ENCODE data around the gene MYO18B.
A peak's percentile ranks its signal among the peaks of the same experiment; 100 is the strongest.
"Not testable (repeated sequence)": the region's sequence is repeated elsewhere in the genome, so short reads cannot be mapped to it uniquely, and the experiment has no call there.

MYO18B gene

GRCh38 chr22:25698978-25699377 lies 43.0 kb upstream of the MYO18B start:
- FAIRE-seq (no peak), DNase-seq (ENCODE audit: insufficient read length, low spot score) (no peak)
- TF ChIP-seq TAF1 (IDR thresholded peaks at IDR 0.05; ENCODE audit: low read depth, low read length) (no peak), POU2F2 (IDR thresholded peaks at IDR 0.05; ENCODE audit: low read depth, low read length) (no peak), POLR2A (IDR thresholded peaks at IDR 0.05; ENCODE audit: low read depth, low read length) (no peak), POLR2AphosphoS5 (IDR thresholded peaks at IDR 0.05; ENCODE audit: low read depth, low read length) (no peak), SPI1 (IDR thresholded peaks at IDR 0.05; ENCODE audit: low read depth, low read length) (no peak)

GRCh38 chr22:25701056-25701780 lies 40.8 kb upstream of the MYO18B start:
- TF ChIP-seq TAF1 (IDR thresholded peaks at IDR 0.05; ENCODE audit: low read depth, low read length) = no peak
- no peak for TF ChIP-seq POLR2A (IDR thresholded peaks at IDR 0.05; ENCODE audit: low read depth, low read length)
- TF ChIP-seq POU2F2 (IDR thresholded peaks at IDR 0.05; ENCODE audit: low read depth, low read length) = no peak
- no peak for TF ChIP-seq PAX5 (IDR thresholded peaks at IDR 0.05; ENCODE audit: insufficient read depth, low read length, severe bottlenecking)
- TF ChIP-seq SPI1 (IDR thresholded peaks at IDR 0.05; ENCODE audit: low read depth, low read length) = no peak
- DNase-seq (ENCODE audit: insufficient read length, low spot score) (no peak), FAIRE-seq (peak; percentile 26)

GRCh38 chr22:25702040-25702439 lies 39.9 kb upstream of the MYO18B start:
- FAIRE-seq (no peak), DNase-seq (ENCODE audit: insufficient read length, low spot score) (no peak)
- TF ChIP-seq POU2F2 (IDR thresholded peaks at IDR 0.05; ENCODE audit: low read depth, low read length) (no peak), TAF1 (IDR thresholded peaks at IDR 0.05; ENCODE audit: low read depth, low read length) (no peak), POLR2A (IDR thresholded peaks at IDR 0.05; ENCODE audit: low read depth, low read length) (no peak), SPI1 (IDR thresholded peaks at IDR 0.05; ENCODE audit: low read depth, low read length) (no peak), POLR2AphosphoS5 (IDR thresholded peaks at IDR 0.05; ENCODE audit: low read depth, low read length) (no peak), PAX5 (IDR thresholded peaks at IDR 0.05; ENCODE audit: insufficient read depth, low read length, severe bottlenecking) (no peak)

- TF ChIP-seq TAF1 (IDR thresholded peaks at IDR 0.05; ENCODE audit: low read depth, low read length) = no peak
- peak; percentile 87 for TF ChIP-seq SPI1 (IDR thresholded peaks at IDR 0.05; ENCODE audit: low read depth, low read length)
- no peak for TF ChIP-seq POLR2A (IDR thresholded peaks at IDR 0.05; ENCODE audit: low read depth, low read length)
- no peak for TF ChIP-seq POU2F2 (IDR thresholded peaks at IDR 0.05; ENCODE audit: low read depth, low read length)
- peak; percentile 23 for FAIRE-seq
These were observed 39.3 kb upstream of the MYO18B start for GRCh38 chr22:25702571-25703167.

GRCh38 chr22:25704701-25705100 lies 37.3 kb upstream of the MYO18B start:
- FAIRE-seq = no peak
- DNase-seq (ENCODE audit: insufficient read length, low spot score) = no peak
- TF ChIP-seq TAF1 (IDR thresholded peaks at IDR 0.05; ENCODE audit: low read depth, low read length) (no peak), POLR2A (IDR thresholded peaks at IDR 0.05; ENCODE audit: low read depth, low read length) (no peak), POU2F2 (IDR thresholded peaks at IDR 0.05; ENCODE audit: low read depth, low read length) (no peak), SPI1 (IDR thresholded peaks at IDR 0.05; ENCODE audit: low read depth, low read length) (no peak), POLR2AphosphoS5 (IDR thresholded peaks at IDR 0.05; ENCODE audit: low read depth, low read length) (no peak), PAX5 (IDR thresholded peaks at IDR 0.05; ENCODE audit: insufficient read depth, low read length, severe bottlenecking) (no peak)

More at GRCh38 chr22:25702571-25703167, 39.3 kb upstream of the MYO18B start:
- DNase-seq (ENCODE audit: insufficient read length, low spot score) = no peak

GRCh38 chr22:25706197-25706596 lies 35.8 kb upstream of the MYO18B start:
- FAIRE-seq (no peak), DNase-seq (ENCODE audit: insufficient read length, low spot score) (no peak)
- no peak for TF ChIP-seq POLR2A (IDR thresholded peaks at IDR 0.05; ENCODE audit: low read depth, low read length)

- not testable (repeated sequence) for FAIRE-seq; DNase-seq (ENCODE audit: insufficient read length, low spot score)
These were observed 33.6 kb upstream of the MYO18B start for GRCh38 chr22:25708430-25708829.

GRCh38 chr22:25709758-25710157 lies 32.2 kb upstream of the MYO18B start:
- TF ChIP-seq POLR2AphosphoS5 (IDR thresholded peaks at IDR 0.05; ENCODE audit: low read depth, low read length) (no peak), SPI1 (IDR thresholded peaks at IDR 0.05; ENCODE audit: low read depth, low read length) (no peak), POU2F2 (IDR thresholded peaks at IDR 0.05; ENCODE audit: low read depth, low read length) (no peak), TAF1 (IDR thresholded peaks at IDR 0.05; ENCODE audit: low read depth, low read length) (no peak), PAX5 (IDR thresholded peaks at IDR 0.05; ENCODE audit: insufficient read depth, low read length, severe bottlenecking) (no peak)
- DNase-seq (ENCODE audit: insufficient read length, low spot score) (no peak), FAIRE-seq (peak; percentile 60)

GRCh38 chr22:25710501-25710900 lies 31.5 kb upstream of the MYO18B start:
- DNase-seq (ENCODE audit: insufficient read length, low spot score) (no peak), FAIRE-seq (no peak)
- no peak for TF ChIP-seq PAX5 (IDR thresholded peaks at IDR 0.05; ENCODE audit: insufficient read depth, low read length, severe bottlenecking)

- TF ChIP-seq POLR2A (IDR thresholded peaks at IDR 0.05; ENCODE audit: low read depth, low read length) (no peak), POLR2AphosphoS5 (IDR thresholded peaks at IDR 0.05; ENCODE audit: low read depth, low read length) (no peak), POU2F2 (IDR thresholded peaks at IDR 0.05; ENCODE audit: low read depth, low read length) (no peak), PAX5 (IDR thresholded peaks at IDR 0.05; ENCODE audit: insufficient read depth, low read length, severe bottlenecking) (no peak), SPI1 (IDR thresholded peaks at IDR 0.05; ENCODE audit: low read depth, low read length) (no peak), TAF1 (IDR thresholded peaks at IDR 0.05; ENCODE audit: low read depth, low read length) (no peak)
- DNase-seq (ENCODE audit: insufficient read length, low spot score) (no peak), FAIRE-seq (no peak)
These were observed 30.5 kb upstream of the MYO18B start for GRCh38 chr22:25711491-25711890.
